ENCODE data around the gene PRKAA1. TPM values are rescaled to one million over a fixed set of nuclear protein-coding genes. Genes with fewer than 3 reads are reported as not detected.
"Not testable (repeated sequence)": the region's sequence is repeated elsewhere in the genome, so short reads cannot be mapped to it uniquely, and the experiment has no call there.

The PRKAA1 gene
- total RNA-seq, 1 experiment from 2014 or later: 178 TPM

GRCh38 chr5:40827188-40827977 is 29.2 kb upstream of the PRKAA1 start:
- Histone ChIP-seq H2AFZ (no peak overlapping the region), H3K79me2 (ENCODE audit: low read depth) (peaks cover 35% of the 10 kb centered on the region), H3K27ac (no peak overlapping the region), H3K9me3 (ENCODE audit: insufficient read depth, low read depth) (no peaks in the 10 kb centered on the region), H3F3A (ENCODE audit: insufficient read depth, low read depth) (peaks cover 92% of the 10 kb centered on the region), H3K4me3 (no peak overlapping the region), H3K36me3 (ENCODE audit: low read depth) (peaks cover 60% of the 10 kb centered on the region), H3K4me1 (replicated peaks; ENCODE audit: insufficient read depth) (peaks cover 16% of the 10 kb centered on the region), H3K27me3 (ENCODE audit: insufficient read depth, low read depth) (no peaks in the 10 kb centered on the region), H3K4me2 (no peak overlapping the region), H4K20me1 (ENCODE audit: insufficient read depth) (peaks cover 71% of the 10 kb centered on the region), H3K9me2 (ENCODE audit: insufficient read depth) (no peaks in the 10 kb centered on the region)
- TF ChIP-seq CTCF (conservative IDR thresholded peaks at IDR 0.05): no peak
- TF ChIP-seq EZH2 (IDR thresholded peaks at IDR 0.05; ENCODE audit: low read depth): no peak
- BruUV-seq (replicated peaks): no TSS peak
- ChIA-PET CTCF (no interaction called here), POLR2A (ENCODE audit: unreplicated experiment) (interaction anchor here (0.6 kb wide), 1 partner anchor 1014 kb away, joined by 5 read pairs; no protein-coding TSS in a partner anchor)
- intact Hi-C loops (cut with micrococcal nuclease; ENCODE audit: unreplicated experiment): no loop called here
- DNase-seq: no peak

GRCh38 chr5:40826489-40827187 is 28.5 kb upstream of the PRKAA1 start:
- no peak overlapping the region for H3K4me3 ChIP-seq
- H3F3A ChIP-seq (ENCODE audit: insufficient read depth, low read depth): peaks cover 85% of the 10 kb centered on the region
- no peaks in the 10 kb centered on the region for H3K9me2 ChIP-seq (ENCODE audit: insufficient read depth)
- no peak for TF ChIP-seq EZH2 (IDR thresholded peaks at IDR 0.05; ENCODE audit: low read depth)
- no peak for TF ChIP-seq CTCF (conservative IDR thresholded peaks at IDR 0.05)
- no peaks in the 10 kb centered on the region for H3K27me3 ChIP-seq (ENCODE audit: insufficient read depth, low read depth)
- DNase-seq: no peak
- peaks cover 8% of the 10 kb centered on the region for H3K4me1 ChIP-seq (replicated peaks; ENCODE audit: insufficient read depth)
- H3K79me2 ChIP-seq (ENCODE audit: low read depth): peaks cover 28% of the 10 kb centered on the region
- BruUV-seq (replicated peaks): no TSS peak
- no peaks in the 10 kb centered on the region for H3K9me3 ChIP-seq (ENCODE audit: insufficient read depth, low read depth)
- peak overlapping the region; percentile 21; the same call in 1 of the 2 replicates for H3K27ac ChIP-seq
- no peak overlapping the region for H3K4me2 ChIP-seq
- intact Hi-C loops (cut with micrococcal nuclease; ENCODE audit: unreplicated experiment): no loop called here
- peaks cover 52% of the 10 kb centered on the region for H3K36me3 ChIP-seq (ENCODE audit: low read depth)
- no peak overlapping the region for H2AFZ ChIP-seq
- peaks cover 63% of the 10 kb centered on the region for H4K20me1 ChIP-seq (ENCODE audit: insufficient read depth)
- ChIA-PET POLR2A (ENCODE audit: unreplicated experiment) (interaction anchor here (0.6 to 1.1 kb wide), 3 partner anchors 28 to 1523 kb away, joined by 4 to 7 read pairs (median 5); partner anchors contain the start of gene PRKAA1), CTCF (no interaction called here)

GRCh38 chr5:40825461-40826043 is 27.4 kb upstream of the PRKAA1 start:
- POLR2A ChIA-PET (ENCODE audit: unreplicated experiment): interaction anchor here (1.1 kb wide), 1 partner anchor 27 kb away, joined by 7 read pairs; the partner anchor contains the start of gene PRKAA1
- H3K4me3 ChIP-seq; intact Hi-C loops (cut with micrococcal nuclease; ENCODE audit: unreplicated experiment): not testable (repeated sequence)

More at GRCh38 chr5:40825461-40826043, 27.4 kb upstream of the PRKAA1 start:
- DNase-seq; BruUV-seq (replicated peaks); H2AFZ ChIP-seq; H3K4me2 ChIP-seq; H3K27me3 ChIP-seq (ENCODE audit: insufficient read depth, low read depth); CTCF ChIA-PET; H3K9me2 ChIP-seq (ENCODE audit: insufficient read depth); H3K4me1 ChIP-seq (replicated peaks; ENCODE audit: insufficient read depth); H3K27ac ChIP-seq; H3K9me3 ChIP-seq (ENCODE audit: insufficient read depth, low read depth): not testable (repeated sequence)
- Histone ChIP-seq H3K36me3 (ENCODE audit: low read depth) (peaks cover 41% of the 10 kb centered on the region), H3F3A (ENCODE audit: insufficient read depth, low read depth) (peaks cover 74% of the 10 kb centered on the region), H4K20me1 (ENCODE audit: insufficient read depth) (peaks cover 53% of the 10 kb centered on the region), H3K79me2 (ENCODE audit: low read depth) (peaks cover 17% of the 10 kb centered on the region)

All from PC-9 (cell line).